Vagina (tissue), 2 donors: ENCODE results near the gene HAO1.

ENCODE experiments used
- POLR2A ChIP-seq, 2 donors: fragments of 450-650 bp; IDR thresholded peaks; one replicate each; pipeline ENCODE4 v1.6.1; 2017; ENCODE audit warnings: antibody characterized with exemption in 2 of 2, mild to moderate bottlenecking in 2 of 2, moderate library complexity in 2 of 2
- TF ChIP-seq, protein P1 (sequence below), 3 experiments: fragments of 450-650 bp in 2 of 3; fragments of 200-600 bp in 1 of 3; sonication (generic) in 1 of 3; IDR thresholded peaks; one replicate each; pipeline ENCODE4 v1.5.1; 2017 to 2019; ENCODE audit warnings: antibody characterized with exemption in 3 of 3, mild to moderate bottlenecking in 2 of 3, moderate library complexity in 2 of 3

DNA sequence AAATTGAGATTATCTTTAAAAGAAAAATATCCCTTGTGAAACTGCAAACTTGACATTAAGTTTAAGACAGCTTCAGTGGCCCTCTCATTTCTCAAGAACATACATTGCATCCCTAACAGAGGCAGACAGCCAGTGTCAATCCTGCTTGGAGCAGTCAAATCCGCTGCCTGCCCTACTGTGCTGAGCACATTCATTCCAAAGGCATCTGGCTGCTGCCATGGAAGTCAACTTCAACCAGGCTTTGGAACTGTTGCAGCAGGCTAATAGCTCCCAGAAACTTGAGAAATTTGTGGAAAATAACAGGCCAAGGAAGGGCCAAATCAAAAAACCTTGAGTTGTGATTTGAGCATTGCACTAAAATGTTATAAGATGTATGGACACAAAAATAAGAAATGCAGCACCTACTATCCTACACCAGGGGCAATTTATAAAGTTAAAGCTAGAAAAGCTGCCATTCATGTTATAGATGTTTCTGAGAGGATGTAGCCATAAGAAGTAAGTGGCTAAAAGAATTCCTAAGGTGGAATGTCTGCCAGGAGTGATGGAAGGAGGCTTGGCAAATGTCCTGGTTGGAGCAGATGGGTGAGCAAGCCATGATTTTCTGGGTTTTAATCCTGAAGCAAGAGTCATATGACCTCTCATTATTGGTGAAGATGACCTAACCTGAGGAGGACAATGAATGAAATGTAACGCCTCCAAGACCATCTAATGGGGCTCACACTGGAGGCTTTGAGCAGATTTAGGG is 31.4 kb upstream of the HAO1 start:
- TF ChIP-seq POLR2A (IDR thresholded peaks at IDR 0.05), result no peak
- TF ChIP-seq, protein P1, sequence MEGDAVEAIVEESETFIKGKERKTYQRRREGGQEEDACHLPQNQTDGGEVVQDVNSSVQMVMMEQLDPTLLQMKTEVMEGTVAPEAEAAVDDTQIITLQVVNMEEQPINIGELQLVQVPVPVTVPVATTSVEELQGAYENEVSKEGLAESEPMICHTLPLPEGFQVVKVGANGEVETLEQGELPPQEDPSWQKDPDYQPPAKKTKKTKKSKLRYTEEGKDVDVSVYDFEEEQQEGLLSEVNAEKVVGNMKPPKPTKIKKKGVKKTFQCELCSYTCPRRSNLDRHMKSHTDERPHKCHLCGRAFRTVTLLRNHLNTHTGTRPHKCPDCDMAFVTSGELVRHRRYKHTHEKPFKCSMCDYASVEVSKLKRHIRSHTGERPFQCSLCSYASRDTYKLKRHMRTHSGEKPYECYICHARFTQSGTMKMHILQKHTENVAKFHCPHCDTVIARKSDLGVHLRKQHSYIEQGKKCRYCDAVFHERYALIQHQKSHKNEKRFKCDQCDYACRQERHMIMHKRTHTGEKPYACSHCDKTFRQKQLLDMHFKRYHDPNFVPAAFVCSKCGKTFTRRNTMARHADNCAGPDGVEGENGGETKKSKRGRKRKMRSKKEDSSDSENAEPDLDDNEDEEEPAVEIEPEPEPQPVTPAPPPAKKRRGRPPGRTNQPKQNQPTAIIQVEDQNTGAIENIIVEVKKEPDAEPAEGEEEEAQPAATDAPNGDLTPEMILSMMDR (IDR thresholded peaks at IDR 0.05), result no peak
